H1 (cell line): ENCODE data around the gene ANKFN1. TPM values are rescaled to one million over a fixed set of nuclear protein-coding genes. Genes with fewer than 3 reads are reported as not detected.

ENCODE experiments used
- EZH2 ChIP-seq: fragments of 200-600 bp; sonication (generic); IDR thresholded peaks from 2 replicates; pipeline ENCODE4 v1.7.1; 2012; ENCODE audit warnings: low read depth, mild to moderate bottlenecking, moderate library complexity, low read length, inconsistent platforms; ENCODE audit not compliant: severe bottlenecking
- FOSL1 ChIP-seq: IDR thresholded peaks from 2 replicates; pipeline ENCODE4 v1.6.1; 2011; ENCODE audit warnings: mild to moderate bottlenecking, low read depth, low read length, moderate library complexity; ENCODE audit not compliant: insufficient read depth
- HDAC6 ChIP-seq: IDR thresholded peaks from one replicate; pipeline ENCODE4 v1.7.1; 2012; ENCODE audit warnings: low read depth, mild to moderate bottlenecking, inconsistent platforms, low read length, moderate library complexity
- KDM4A ChIP-seq: IDR thresholded peaks from one replicate; pipeline ENCODE4 v1.7.1; 2012; ENCODE audit warnings: low read depth, mild to moderate bottlenecking, moderate library complexity, low read length, inconsistent platforms; ENCODE audit not compliant: severe bottlenecking
- KDM5A ChIP-seq: fragments of 200-600 bp; IDR thresholded peaks from 2 replicates; pipeline ENCODE4 v1.7.1; 2012; ENCODE audit warnings: mild to moderate bottlenecking, low read length, inconsistent platforms, mixed read lengths
- SAP30 ChIP-seq: fragments of 300-600 bp; sonication (generic); IDR thresholded peaks from 2 replicates; pipeline ENCODE4 v1.7.1; 2012; ENCODE audit warnings: low read length, moderate library complexity, mild to moderate bottlenecking, inconsistent platforms; ENCODE audit not compliant: insufficient read depth, insufficient replicate concordance
- SIRT6 ChIP-seq: IDR thresholded peaks from one replicate; pipeline ENCODE4 v1.7.1; 2012; ENCODE audit warnings: low read length, inconsistent platforms
- TAF1 ChIP-seq: IDR thresholded peaks from 2 replicates; pipeline ENCODE4 v1.6.1; 2011; ENCODE audit warnings: mild to moderate bottlenecking, low read depth, low read length
- TBP ChIP-seq: IDR thresholded peaks from 2 replicates; pipeline ENCODE4 v1.6.1; 2011; ENCODE audit warnings: low read depth, low read length, improper control_type of control experiment
- polyA plus RNA-seq, 7 experiments: library from polyadenylated mRNA; depleted of rRNA in 3 of 7; stranded (reverse) in 5 of 7; unstranded in 2 of 7; fragments of >200 nt in 5 of 7; fragments of 200-250 nt in 2 of 7; gene quantifications; 1 replicate in 5 of 7; 2 replicates in 1 of 7; 4 replicates in 1 of 7; pipeline versions ENCODE4 v1.2.1 to v1.2.3, GENCODE V29; 2011 to 2013; ENCODE audit warnings: missing spikeins in 2 of 7, mixed read lengths in 2 of 7
- total RNA-seq: library from RNA; stranded (reverse); fragmentation: NEBNext Ultra II Directional; extraction: Animal tissue kit (Norgen Biotek cat#: 25700); gene quantifications from 2 replicates; pipeline ENCODE4 v1.2.1, GENCODE V29; 2021
- TF ChIP-seq, protein P1 (sequence below): IDR thresholded peaks from 2 replicates; pipeline ENCODE4 v1.6.1; 2012; ENCODE audit warnings: inconsistent platforms

ANKFN1 gene
- total and polyA plus RNA-seq, 2 of the 8 experiments (the other 6 are each of a cell fraction or from before 2014, with no cell fraction given) = not detected

DNA sequence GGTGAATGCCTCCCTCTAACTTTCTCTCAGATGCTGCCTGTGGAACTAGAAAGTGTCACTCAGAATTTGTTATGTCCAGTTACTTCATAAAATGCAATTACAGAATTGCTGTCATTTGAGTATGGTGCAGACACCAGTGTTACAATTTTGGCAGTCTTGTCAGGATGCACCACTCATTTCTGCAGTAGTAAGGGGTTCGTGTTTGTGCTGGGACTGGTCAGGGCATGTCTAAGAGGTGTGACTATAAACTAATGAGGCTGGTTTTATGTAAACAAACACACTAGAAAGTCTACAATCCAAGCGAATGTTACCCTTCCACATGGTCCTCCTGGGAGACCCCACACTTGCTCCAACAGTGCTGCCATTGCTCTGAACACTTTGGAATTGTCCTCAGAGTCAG, 206.2 kb downstream of the ANKFN1 start (continued):
- TF ChIP-seq SIRT6 = no peak
- no peak for TF ChIP-seq EZH2
- no peak for TF ChIP-seq TBP
- TF ChIP-seq TAF1 = no peak
- TF ChIP-seq KDM5A = no peak
- no peak for TF ChIP-seq HDAC6
- TF ChIP-seq SAP30 = no peak
- TF ChIP-seq, protein P1, sequence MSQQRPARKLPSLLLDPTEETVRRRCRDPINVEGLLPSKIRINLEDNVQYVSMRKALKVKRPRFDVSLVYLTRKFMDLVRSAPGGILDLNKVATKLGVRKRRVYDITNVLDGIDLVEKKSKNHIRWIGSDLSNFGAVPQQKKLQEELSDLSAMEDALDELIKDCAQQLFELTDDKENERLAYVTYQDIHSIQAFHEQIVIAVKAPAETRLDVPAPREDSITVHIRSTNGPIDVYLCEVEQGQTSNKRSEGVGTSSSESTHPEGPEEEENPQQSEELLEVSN = no peak
- no peak for TF ChIP-seq FOSL1
- TF ChIP-seq KDM4A = no peak
